CD14-positive monocyte (primary cell): ENCODE data around the gene NPAS3. TPM values are rescaled to one million over a fixed set of nuclear protein-coding genes. Genes with fewer than 3 reads are reported as not detected.

Experiments used
- DNase-seq, 3 donors: peaks; one replicate each; pipeline ENCODE4 v3.0.0-alpha.2; 2011 to 2022
- H2AFZ ChIP-seq: 2 replicates; pipeline ENCODE4 v1.6.0; 2012; ENCODE audit warnings: mild to moderate bottlenecking, low read depth, low read length, inconsistent platforms; ENCODE audit not compliant: insufficient read depth, poor library complexity, severe bottlenecking
- H3K27ac ChIP-seq, 2 donors: 1 replicate in 1 of 2; 2 replicates in 1 of 2; pipeline ENCODE4 v1.5.1; 2012 to 2013; ENCODE audit warnings: low read length in 2 of 2, control low read depth in 1 of 2, inconsistent platforms in 1 of 2, low read depth in 1 of 2, mild to moderate bottlenecking in 1 of 2
- H3K27me3 ChIP-seq, 2 donors: one replicate each; pipeline versions ENCODE4 v1.6.0 to v1.6.1; 2011 to 2013; ENCODE audit warnings: low read length in 2 of 2; ENCODE audit not compliant: control insufficient read depth in 2 of 2, insufficient read depth in 2 of 2
- H3K36me3 ChIP-seq, 2 donors: replicated peaks in 1 of 2; 1 replicate in 1 of 2; 2 replicates in 1 of 2; pipeline versions ENCODE4 v1.5.1 to v1.6.1; 2012 to 2013; ENCODE audit warnings: low read length in 2 of 2, control low read depth in 1 of 2, inconsistent platforms in 1 of 2, mild to moderate bottlenecking in 1 of 2; ENCODE audit not compliant: insufficient read depth in 2 of 2, control insufficient read depth in 1 of 2
- H3K4me1 ChIP-seq, 2 donors: 1 replicate in 1 of 2; 2 replicates in 1 of 2; pipeline versions ENCODE4 v1.5.1 to v1.6.1; 2012 to 2013; ENCODE audit warnings: low read length in 2 of 2, control low read depth in 1 of 2, inconsistent platforms in 1 of 2, mild to moderate bottlenecking in 1 of 2, moderate library complexity in 1 of 2; ENCODE audit not compliant: insufficient read depth in 2 of 2, control insufficient read depth in 1 of 2
- H3K4me2 ChIP-seq: replicated peaks from 2 replicates; pipeline ENCODE3; 2012; ENCODE audit warnings: low read length, moderate library complexity, mild to moderate bottlenecking; ENCODE audit not compliant: poor library complexity, severe bottlenecking; ENCODE audit errors: extremely low read depth
- H3K4me3 ChIP-seq, 3 experiments: fragments of 200-600 bp in 1 of 3; sonication (generic) in 1 of 3; replicated peaks in 1 of 3; 1 replicate in 2 of 3; 2 replicates in 1 of 3; pipeline ENCODE4 v1.5.1; 2011 to 2013; ENCODE audit warnings: low read length in 3 of 3, mild to moderate bottlenecking in 3 of 3, control low read depth in 2 of 3, low read depth in 2 of 3, inconsistent platforms in 1 of 3, moderate library complexity in 1 of 3
- H3K79me2 ChIP-seq: 2 replicates; pipeline ENCODE4 v1.6.0; 2012; ENCODE audit warnings: mild to moderate bottlenecking, control low read depth, inconsistent platforms, low read length, moderate library complexity; ENCODE audit not compliant: insufficient read depth
- H3K9ac ChIP-seq: 2 replicates; pipeline ENCODE4 v1.6.0; 2017; ENCODE audit warnings: low read length, mild to moderate bottlenecking; ENCODE audit not compliant: insufficient read depth, poor library complexity, severe bottlenecking
- H3K9me3 ChIP-seq, 2 donors: replicated peaks in 1 of 2; 1 replicate in 1 of 2; 2 replicates in 1 of 2; pipeline versions ENCODE4 v1.5.1 to v1.6.1; 2012 to 2013; ENCODE audit warnings: low read length in 2 of 2, control low read depth in 1 of 2; ENCODE audit not compliant: control insufficient read depth in 1 of 2, insufficient read depth in 1 of 2
- H4K20me1 ChIP-seq: 2 replicates; pipeline ENCODE4 v1.6.0; 2012; ENCODE audit warnings: mild to moderate bottlenecking, low read length, control low read depth, moderate library complexity; ENCODE audit not compliant: insufficient read depth
- H3K27ac Mint-ChIP-seq, 7 donors: one replicate each; pipeline ENCODE4 v1.8.0; 2020; ENCODE audit warnings: mild to moderate bottlenecking in 7 of 7, mixed read lengths in 7 of 7, moderate library complexity in 6 of 7, inconsistent platforms in 2 of 7
- H3K27me3 Mint-ChIP-seq, 3 donors: one replicate each; pipeline ENCODE4 v1.8.0; 2021 to 2022; ENCODE audit warnings: low read depth in 3 of 3, mild to moderate bottlenecking in 3 of 3, mixed read lengths in 3 of 3, moderate library complexity in 3 of 3, inconsistent platforms in 1 of 3
- H3K36me3 Mint-ChIP-seq, 2 donors: one replicate each; pipeline ENCODE4 v1.8.0; 2020; ENCODE audit warnings: mixed read lengths in 2 of 2, inconsistent platforms in 1 of 2, mild to moderate bottlenecking in 1 of 2
- H3K4me1 Mint-ChIP-seq: one replicate; pipeline ENCODE4 v1.8.0; 2020; ENCODE audit warnings: mild to moderate bottlenecking, mixed read lengths
- H3K4me3 Mint-ChIP-seq, 2 donors: one replicate each; pipeline ENCODE4 v1.8.0; 2020; ENCODE audit warnings: mild to moderate bottlenecking in 2 of 2, mixed read lengths in 2 of 2, moderate library complexity in 1 of 2
- H3K9me3 Mint-ChIP-seq, 7 donors: one replicate each; pipeline ENCODE4 v1.8.0; 2020 to 2022; ENCODE audit warnings: mixed read lengths in 7 of 7, mild to moderate bottlenecking in 6 of 7, moderate library complexity in 6 of 7, inconsistent platforms in 2 of 7
- WGBS: methylation state at CpG from one replicate; pipeline ENCODE4 v1.1.5; 2013; ENCODE audit warnings: missing lambda C conversion rate; ENCODE audit not compliant: insufficient coverage; 5-methylcytosine and 5-hydroxymethylcytosine counted together
- intact Hi-C, 2 donors: fragments of 100-400 bp; cut with micrococcal nuclease; formaldehyde crosslinking; loops; one replicate each; pipeline versions ENCODE4 v1.15.0 to v1.15.1; 2023
- polyA plus RNA-seq, 3 donors: library from polyadenylated mRNA; depleted of rRNA in 1 of 3; unstranded in 2 of 3; stranded (reverse) in 1 of 3; fragments of 300-500 nt in 2 of 3; fragments of >200 nt in 1 of 3; fragmentation: Illumina TruSeq in 2 of 3; gene quantifications; 1 replicate in 2 of 3; 2 replicates in 1 of 3; pipeline ENCODE4 v1.2.3, GENCODE V29; 2012 to 2021
- TF ChIP-seq, protein P1 (sequence below): fragments of 200-600 bp; IDR thresholded peaks from one replicate; pipeline ENCODE4 v1.8.0; 2022; ENCODE audit warnings: antibody characterized with exemption, mild to moderate bottlenecking

NPAS3 gene
- polyA plus RNA-seq, 3 donors, result not detected

- H3K27me3 ChIP-seq, result no peaks in the 10 kb centered on the region
- Mint-ChIP-seq H3K4me3 (no peak overlapping the region), H3K9me3 (no peaks in the 10 kb centered on the region), H3K27ac (no peak overlapping the region), H3K36me3 (no peaks in the 10 kb centered on the region), H3K4me1 (no peaks in the 10 kb centered on the region), H3K27me3 (peaks cover 0 to 1% (median 0%) of the 10 kb centered on the region in 3 donors)
- H3K4me2 ChIP-seq, result no peak overlapping the region
- H3K4me3 ChIP-seq, result no peak overlapping the region
- H2AFZ ChIP-seq, result no peak overlapping the region
- DNase-seq, result no peak
- intact Hi-C loops, result no loop called here
- H3K9me3 ChIP-seq, result no peaks in the 10 kb centered on the region
- H3K27ac ChIP-seq, result no peak overlapping the region
- no peaks in the 10 kb centered on the region for H3K4me1 ChIP-seq
- H3K79me2 ChIP-seq, result no peaks in the 10 kb centered on the region
- H4K20me1 ChIP-seq, result no peaks in the 10 kb centered on the region
- WGBS, result no CpG with 5 or more reads among the region's 3 CpGs
- no peaks in the 10 kb centered on the region for H3K36me3 ChIP-seq
- no peak overlapping the region for H3K9ac ChIP-seq
- TF ChIP-seq, protein P1, sequence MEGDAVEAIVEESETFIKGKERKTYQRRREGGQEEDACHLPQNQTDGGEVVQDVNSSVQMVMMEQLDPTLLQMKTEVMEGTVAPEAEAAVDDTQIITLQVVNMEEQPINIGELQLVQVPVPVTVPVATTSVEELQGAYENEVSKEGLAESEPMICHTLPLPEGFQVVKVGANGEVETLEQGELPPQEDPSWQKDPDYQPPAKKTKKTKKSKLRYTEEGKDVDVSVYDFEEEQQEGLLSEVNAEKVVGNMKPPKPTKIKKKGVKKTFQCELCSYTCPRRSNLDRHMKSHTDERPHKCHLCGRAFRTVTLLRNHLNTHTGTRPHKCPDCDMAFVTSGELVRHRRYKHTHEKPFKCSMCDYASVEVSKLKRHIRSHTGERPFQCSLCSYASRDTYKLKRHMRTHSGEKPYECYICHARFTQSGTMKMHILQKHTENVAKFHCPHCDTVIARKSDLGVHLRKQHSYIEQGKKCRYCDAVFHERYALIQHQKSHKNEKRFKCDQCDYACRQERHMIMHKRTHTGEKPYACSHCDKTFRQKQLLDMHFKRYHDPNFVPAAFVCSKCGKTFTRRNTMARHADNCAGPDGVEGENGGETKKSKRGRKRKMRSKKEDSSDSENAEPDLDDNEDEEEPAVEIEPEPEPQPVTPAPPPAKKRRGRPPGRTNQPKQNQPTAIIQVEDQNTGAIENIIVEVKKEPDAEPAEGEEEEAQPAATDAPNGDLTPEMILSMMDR, result no peak
These were observed 293.4 kb downstream of the NPAS3 start for GRCh38 chr14:33232031-33232430.

- no peaks in the 10 kb centered on the region for H3K4me1 ChIP-seq
- H3K4me2 ChIP-seq, result no peak overlapping the region
- no peak for DNase-seq
- H4K20me1 ChIP-seq, result no peaks in the 10 kb centered on the region
- no peak overlapping the region for H3K4me3 ChIP-seq
- H3K27ac ChIP-seq, result no peak overlapping the region
- TF ChIP-seq, protein P1, result no peak
- H3K9me3 ChIP-seq, result no peaks in the 10 kb centered on the region
- Mint-ChIP-seq H3K9me3 (no peaks in the 10 kb centered on the region), H3K27ac (no peak overlapping the region), H3K4me3 (no peak overlapping the region), H3K27me3 (no peaks in the 10 kb centered on the region), H3K36me3 (no peaks in the 10 kb centered on the region), H3K4me1 (no peaks in the 10 kb centered on the region)
- H3K36me3 ChIP-seq, result no peaks in the 10 kb centered on the region
- WGBS, result 70% methylated on average over 2 of the region's 4 CpGs
- no peaks in the 10 kb centered on the region for H3K27me3 ChIP-seq
- no peaks in the 10 kb centered on the region for H3K79me2 ChIP-seq
- intact Hi-C loops, result no loop called here
- no peak overlapping the region for H2AFZ ChIP-seq
- H3K9ac ChIP-seq, result no peak overlapping the region
These were observed 298.5 kb downstream of the NPAS3 start for GRCh38 chr14:33237115-33237740.
